WTC11 (cell line): ENCODE results near the gene PAQR8. TPM values are rescaled to one million over a fixed set of nuclear protein-coding genes. Genes with fewer than 3 reads are reported as not detected.

Experiments used
- ATAC-seq: fragments of 200-7000 bp; cut with Tn5 transposase; 2 replicates; pipeline ENCODE4 v1.10.0; 2021; ENCODE audit warnings: mild to moderate bottlenecking, moderate library complexity
- CTCF ChIA-PET: fragments of 300-600 bp; sonication (Branson Sonifier 250); formaldehyde crosslinking; loops from one replicate; lab custom pipeline; 2021; ENCODE audit warnings: antibody characterized with exemption; lab: Charles Lee
- POLR2A ChIA-PET: fragments of 350-600 bp; sonication (Branson Sonifier 250); formaldehyde crosslinking; loops from one replicate; lab custom pipeline; 2021; ENCODE audit warnings: antibody characterized with exemption; lab: Charles Lee
- DNase-seq: peaks from one replicate; pipeline ENCODE4 v3.0.0; 2021; ENCODE audit warnings: low spot score
- H3K27ac Mint-ChIP-seq: 2 replicates; pipeline ENCODE4 v1.8.0; 2021; ENCODE audit warnings: mixed read lengths
- H3K27me3 Mint-ChIP-seq: 2 replicates; pipeline ENCODE4 v1.8.0; 2021; ENCODE audit warnings: low read depth, mild to moderate bottlenecking, moderate library complexity, mixed read lengths
- H3K36me3 Mint-ChIP-seq: 2 replicates; pipeline ENCODE4 v1.8.0; 2021; ENCODE audit warnings: mixed read lengths
- H3K4me1 Mint-ChIP-seq: 2 replicates; pipeline ENCODE4 v1.8.0; 2022; ENCODE audit warnings: mixed read lengths
- H3K4me3 Mint-ChIP-seq: 2 replicates; pipeline ENCODE4 v1.8.0; 2021; ENCODE audit warnings: mild to moderate bottlenecking, moderate library complexity, mixed read lengths
- H3K9me3 Mint-ChIP-seq: 2 replicates; pipeline ENCODE4 v1.8.0; 2021; ENCODE audit warnings: mixed read lengths
- AR ChIP-seq: fragments of 250-450 bp; sonication (Bioruptor Pico); IDR thresholded peaks from 2 replicates; pipeline ENCODE4 v1.9.0; 2021; ENCODE audit warnings: mild to moderate bottlenecking
- ATF2 ChIP-seq: sonication (generic); formaldehyde crosslinking; IDR thresholded peaks from 2 replicates; pipeline ENCODE4 v1.8.1; 2022; ENCODE audit warnings: low read depth, missing genetic modification reagents, borderline replicate concordance
- CREB1 ChIP-seq: sonication (generic); formaldehyde crosslinking; IDR thresholded peaks from 2 replicates; pipeline ENCODE4 v1.8.0; 2023; ENCODE audit warnings: mild to moderate bottlenecking, missing genetic modification reagents
- FOXK1 ChIP-seq: sonication (generic); formaldehyde crosslinking; IDR thresholded peaks from 2 replicates; pipeline ENCODE4 v1.8.0; 2022; ENCODE audit warnings: mild to moderate bottlenecking, moderate library complexity, missing genetic modification reagents
- GABPB1 ChIP-seq: sonication (generic); formaldehyde crosslinking; IDR thresholded peaks from 2 replicates; pipeline ENCODE4 v1.8.1; 2023; ENCODE audit warnings: mild to moderate bottlenecking, missing genetic modification reagents
- GRHL2 ChIP-seq: fragments of 250-450 bp; sonication (Bioruptor Pico); IDR thresholded peaks from 2 replicates; pipeline ENCODE4 v1.8.0; 2022; ENCODE audit warnings: mild to moderate bottlenecking, moderate library complexity; ENCODE audit not compliant: insufficient replicate concordance, severe bottlenecking
- IRF2 ChIP-seq: sonication (generic); formaldehyde crosslinking; IDR thresholded peaks from 2 replicates; pipeline ENCODE4 v1.8.0; 2022; ENCODE audit warnings: low read depth, missing genetic modification reagents, borderline replicate concordance
- NFATC4 ChIP-seq: fragments of 250-450 bp; sonication (Bioruptor Pico); IDR thresholded peaks from 2 replicates; pipeline ENCODE4 v1.9.0; 2021; ENCODE audit warnings: mild to moderate bottlenecking
- NFYB ChIP-seq: sonication (generic); formaldehyde crosslinking; conservative IDR thresholded peaks from 2 replicates; pipeline ENCODE4 v1.8.0; 2022; ENCODE audit warnings: low read depth, missing genetic modification reagents
- NR3C1 ChIP-seq: sonication (generic); formaldehyde crosslinking; conservative IDR thresholded peaks from 2 replicates; pipeline ENCODE4 v1.8.1; 2023; ENCODE audit warnings: low read depth, mild to moderate bottlenecking, missing genetic modification reagents
- OVOL2 ChIP-seq: fragments of 250-450 bp; sonication (Bioruptor Pico); IDR thresholded peaks from 2 replicates; pipeline ENCODE4 v1.9.0; 2021; ENCODE audit warnings: mild to moderate bottlenecking, borderline replicate concordance
- RELA ChIP-seq: sonication (generic); formaldehyde crosslinking; IDR thresholded peaks from 2 replicates; pipeline ENCODE4 v1.8.1; 2022; ENCODE audit warnings: missing genetic modification reagents, mild to moderate bottlenecking, borderline replicate concordance
- TEAD1 ChIP-seq: sonication (generic); formaldehyde crosslinking; IDR thresholded peaks from 2 replicates; pipeline ENCODE4 v1.8.0; 2022; ENCODE audit warnings: mild to moderate bottlenecking, missing genetic modification reagents
- USF2 ChIP-seq: sonication (generic); formaldehyde crosslinking; IDR thresholded peaks from 2 replicates; pipeline ENCODE4 v1.8.1; 2023; ENCODE audit warnings: mild to moderate bottlenecking, missing genetic modification reagents, moderate library complexity
- ZBTB21 ChIP-seq: sonication (generic); formaldehyde crosslinking; IDR thresholded peaks from 2 replicates; pipeline ENCODE4 v1.8.1; 2023; ENCODE audit warnings: mild to moderate bottlenecking, missing genetic modification reagents, borderline replicate concordance
- ZBTB43 ChIP-seq: sonication (generic); formaldehyde crosslinking; IDR thresholded peaks from 2 replicates; pipeline ENCODE4 v1.8.1; 2023; ENCODE audit warnings: mild to moderate bottlenecking, missing genetic modification reagents
- ZNF232 ChIP-seq: sonication (generic); formaldehyde crosslinking; IDR thresholded peaks from 2 replicates; pipeline ENCODE4 v1.8.0; 2022; ENCODE audit warnings: mild to moderate bottlenecking, missing genetic modification reagents
- ZNF396 ChIP-seq: fragments of 250-450 bp; sonication (Bioruptor Pico); IDR thresholded peaks from 2 replicates; pipeline ENCODE4 v1.8.0; 2021; ENCODE audit warnings: mild to moderate bottlenecking, moderate library complexity, borderline replicate concordance
- ZNF416 ChIP-seq: fragments of 250-450 bp; sonication (Bioruptor Pico); IDR thresholded peaks from 2 replicates; pipeline ENCODE4 v1.9.0; 2021; ENCODE audit warnings: mild to moderate bottlenecking, inconsistent platforms
- ZNF671 ChIP-seq: fragments of 250-450 bp; sonication (Bioruptor Pico); IDR thresholded peaks from 2 replicates; pipeline ENCODE4 v1.8.0; 2021; ENCODE audit warnings: mild to moderate bottlenecking
- ZSCAN18 ChIP-seq: fragments of 250-450 bp; sonication (Bioruptor Pico); IDR thresholded peaks from 2 replicates; pipeline ENCODE4 v2.1.2; 2022; ENCODE audit warnings: mild to moderate bottlenecking, moderate library complexity
- total RNA-seq: library from RNA; stranded (reverse); gene quantifications from 3 replicates; pipeline ENCODE4 v1.2.3, GENCODE V29; 2021
- TF ChIP-seq, protein P1 (sequence below): sonication (generic); formaldehyde crosslinking; IDR thresholded peaks from 2 replicates; pipeline ENCODE4 v1.8.0; 2022; ENCODE audit warnings: mild to moderate bottlenecking, missing genetic modification reagents
- TF ChIP-seq, protein P2 (sequence below): fragments of 250-450 bp; sonication (Bioruptor Pico); IDR thresholded peaks from 2 replicates; pipeline ENCODE4 v1.9.0; 2021; ENCODE audit warnings: mild to moderate bottlenecking

PAQR8 gene
- total RNA-seq, 1 experiment from 2014 or later, result 11.1 TPM

GRCh38 chr6:52435345-52435744, 73.4 kb downstream of the PAQR8 start (continued):
- TF ChIP-seq, protein P1, sequence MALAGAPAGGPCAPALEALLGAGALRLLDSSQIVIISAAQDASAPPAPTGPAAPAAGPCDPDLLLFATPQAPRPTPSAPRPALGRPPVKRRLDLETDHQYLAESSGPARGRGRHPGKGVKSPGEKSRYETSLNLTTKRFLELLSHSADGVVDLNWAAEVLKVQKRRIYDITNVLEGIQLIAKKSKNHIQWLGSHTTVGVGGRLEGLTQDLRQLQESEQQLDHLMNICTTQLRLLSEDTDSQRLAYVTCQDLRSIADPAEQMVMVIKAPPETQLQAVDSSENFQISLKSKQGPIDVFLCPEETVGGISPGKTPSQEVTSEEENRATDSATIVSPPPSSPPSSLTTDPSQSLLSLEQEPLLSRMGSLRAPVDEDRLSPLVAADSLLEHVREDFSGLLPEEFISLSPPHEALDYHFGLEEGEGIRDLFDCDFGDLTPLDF (CRISPR knock-in tag), result no peak
- TF ChIP-seq CREB1 (CRISPR knock-in tag) (no peak), ZBTB21 (CRISPR knock-in tag) (no peak), USF2 (CRISPR knock-in tag) (no peak), NFYB (CRISPR knock-in tag) (no peak), FOXK1 (CRISPR knock-in tag) (no peak), AR (CRISPR knock-in tag) (no peak), GRHL2 (CRISPR knock-in tag) (no peak), NFATC4 (CRISPR knock-in tag) (no peak)
- TF ChIP-seq, protein P2, sequence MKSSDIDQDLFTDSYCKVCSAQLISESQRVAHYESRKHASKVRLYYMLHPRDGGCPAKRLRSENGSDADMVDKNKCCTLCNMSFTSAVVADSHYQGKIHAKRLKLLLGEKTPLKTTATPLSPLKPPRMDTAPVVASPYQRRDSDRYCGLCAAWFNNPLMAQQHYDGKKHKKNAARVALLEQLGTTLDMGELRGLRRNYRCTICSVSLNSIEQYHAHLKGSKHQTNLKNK (CRISPR knock-in tag), result no peak

DNA sequence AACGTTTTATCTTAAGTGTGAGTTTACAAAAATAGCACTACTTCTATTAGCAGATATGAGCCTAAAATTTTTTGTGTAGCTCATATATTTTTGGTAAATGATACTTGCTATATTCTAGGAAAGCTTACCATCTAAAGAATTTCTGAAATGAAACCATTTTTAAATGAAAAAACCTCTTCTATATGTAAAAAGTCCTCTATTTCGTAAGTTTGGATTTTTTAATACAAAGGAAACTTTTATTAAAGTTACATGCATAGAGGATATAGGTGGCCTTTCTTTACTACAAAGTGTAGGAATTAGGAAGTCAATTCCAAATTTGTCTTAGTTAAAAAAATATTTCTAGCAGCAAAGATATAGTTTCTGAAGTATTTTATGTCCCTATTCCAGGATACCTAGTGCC, 77.0 kb downstream of the PAQR8 start:
- Mint-ChIP-seq H3K4me3 (no peak overlapping the region), H3K27ac (no peak overlapping the region), H3K4me1 (no peaks in the 10 kb centered on the region), H3K9me3 (peaks cover 4% of the 10 kb centered on the region), H3K27me3 (no peaks in the 10 kb centered on the region), H3K36me3 (peaks cover 2% of the 10 kb centered on the region; the same call in 1 of the 2 replicates)
- no peak for TF ChIP-seq GABPB1 (CRISPR knock-in tag)
- TF ChIP-seq ZBTB43 (CRISPR knock-in tag), result no peak
- no peak for TF ChIP-seq NFATC4 (CRISPR knock-in tag)
- TF ChIP-seq ZNF416 (CRISPR knock-in tag), result no peak
- no peak for TF ChIP-seq ZSCAN18 (CRISPR knock-in tag)
- no peak for TF ChIP-seq RELA (CRISPR knock-in tag)
- POLR2A ChIA-PET, result no interaction called here
- DNase-seq (no peak), ATAC-seq (no peak)
- CTCF ChIA-PET, result no interaction called here

DNA sequence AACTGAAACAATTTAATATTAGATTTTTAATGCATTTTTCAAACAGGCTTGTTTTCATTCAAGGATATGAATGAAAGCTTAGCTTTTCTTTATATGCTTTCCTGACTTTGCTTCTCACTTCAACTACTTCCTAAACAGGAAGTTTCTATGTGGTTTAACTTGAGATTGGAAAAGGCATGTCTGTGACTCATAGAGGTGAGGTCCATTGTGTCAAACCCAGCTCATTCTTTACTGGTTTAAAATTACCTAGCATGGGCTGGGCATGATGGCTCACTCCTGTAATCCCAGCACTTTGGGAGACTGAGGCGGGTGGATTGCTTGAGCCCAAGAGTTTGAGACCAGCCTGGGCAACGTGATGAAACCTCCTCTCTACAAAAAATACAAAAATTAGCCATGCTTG, 92.6 kb downstream of the PAQR8 start:
- CTCF ChIA-PET, result no interaction called here
- Mint-ChIP-seq H3K4me3 (no peak overlapping the region), H3K27ac (no peak overlapping the region)
- no peak for TF ChIP-seq TEAD1
- TF ChIP-seq ZNF671 (CRISPR knock-in tag), result no peak
- TF ChIP-seq ZSCAN18 (CRISPR knock-in tag), result no peak
- no peak for TF ChIP-seq IRF2 (CRISPR knock-in tag)
- TF ChIP-seq OVOL2 (CRISPR knock-in tag), result no peak
- TF ChIP-seq ZNF232 (CRISPR knock-in tag), result no peak
- TF ChIP-seq ATF2, result no peak
- no peak for TF ChIP-seq ZNF396 (CRISPR knock-in tag)
- no peak for TF ChIP-seq GRHL2 (CRISPR knock-in tag)
- TF ChIP-seq NR3C1, result no peak

More for the DNA sequence above, 92.6 kb downstream of the PAQR8 start:
- POLR2A ChIA-PET, result no interaction called here
- ATAC-seq (no peak), DNase-seq (no peak)
- Mint-ChIP-seq H3K36me3 (peaks cover 19% of the 10 kb centered on the region), H3K9me3 (peaks cover 23% of the 10 kb centered on the region), H3K27me3 (no peaks in the 10 kb centered on the region; the same call in 1 of the 2 replicates), H3K4me1 (peaks cover 8% of the 10 kb centered on the region)
